GM18520 (cell line): ENCODE results near the gene CLDN17.

Experiments
- ATAC-seq: cut with Tn5 transposase; IDR thresholded peaks from one replicate; pipeline ENCODE4 v1.9.1; 2021; ENCODE audit not compliant: unreplicated experiment

CLDN17 gene

GRCh38 chr21:30166705-30167104, at the start of gene CLDN17:
Gene CLDN17, minus strand, starts transcription at chr21:30166805. Its CDS starts 188 bp downstream, at chr21:30166617.
- ATAC-seq: no peak

- no peak for ATAC-seq
Measured at GRCh38 chr21:30216041-30216723, 49.6 kb upstream of the CLDN17 start, which contains the start of gene CLDN8. Gene CLDN8, minus strand, starts transcription at chr21:30216097. Its CDS starts 172 bp downstream, at chr21:30215925.

- ATAC-seq: no peak
Measured at GRCh38 chr21:30211071-30211470, 44.5 kb upstream of the CLDN17 start.

- no peak for ATAC-seq
Measured at GRCh38 chr21:30209601-30210000, 43.0 kb upstream of the CLDN17 start.

GRCh38 chr21:30207252-30207579, 40.6 kb upstream of the CLDN17 start:
- no peak for ATAC-seq

- no peak for ATAC-seq
Measured at GRCh38 chr21:30206551-30207251, 40.1 kb upstream of the CLDN17 start.

- ATAC-seq: no peak
Measured at GRCh38 chr21:30200000-30200399, 33.4 kb upstream of the CLDN17 start.

- ATAC-seq: no peak
Measured at GRCh38 chr21:30194701-30195299, 28.2 kb upstream of the CLDN17 start.

GRCh38 chr21:30193201-30193600, 26.6 kb upstream of the CLDN17 start:
- ATAC-seq: no peak

GRCh38 chr21:30190554-30190953, 23.9 kb upstream of the CLDN17 start:
- ATAC-seq: no peak

GRCh38 chr21:30189773-30190172, 23.2 kb upstream of the CLDN17 start:
- ATAC-seq: no peak

- no peak for ATAC-seq
Measured at GRCh38 chr21:30186242-30186641, 19.6 kb upstream of the CLDN17 start.

- no peak for ATAC-seq
Measured at GRCh38 chr21:30168086-30168485, 1.5 kb upstream of the CLDN17 start.

GRCh38 chr21:30166171-30166570, 434 bp downstream of the CLDN17 start:
- no peak for ATAC-seq

GRCh38 chr21:30164796-30165195, 1.8 kb downstream of the CLDN17 start:
- ATAC-seq: no peak

GRCh38 chr21:30153697-30154340, 12.8 kb downstream of the CLDN17 start:
- no peak for ATAC-seq

- ATAC-seq: no peak
Measured at GRCh38 chr21:30152792-30153191, 13.8 kb downstream of the CLDN17 start.

GRCh38 chr21:30148906-30149305, 17.7 kb downstream of the CLDN17 start:
- ATAC-seq: no peak

- ATAC-seq: no peak
Measured at GRCh38 chr21:30146558-30147282, 19.9 kb downstream of the CLDN17 start.

- no peak for ATAC-seq
Measured at GRCh38 chr21:30138483-30138882, 28.1 kb downstream of the CLDN17 start.

- no peak for ATAC-seq
Measured at GRCh38 chr21:30129246-30129645, 37.4 kb downstream of the CLDN17 start.
